ENCODE data around the gene TLE6.

- peak; percentile 30 for TF ChIP-seq POLR2A (IDR thresholded peaks at IDR 0.05)
- no peak for TF ChIP-seq CTCF (IDR thresholded peaks at IDR 0.05)
Observed at GRCh38 chr19:2982983-2983350, 5.6 kb downstream of the TLE6 start.

Measured in ovary (tissue), 3 donors.